HepG2 (cell line): ENCODE results near the gene RNASE7. TPM values are rescaled to one million over a fixed set of nuclear protein-coding genes. Genes with fewer than 3 reads are reported as not detected.
A peak's percentile ranks its signal among the peaks of the same experiment; 100 is the strongest.

Experiments
- BCL6 ChIP-seq: IDR thresholded peaks from 2 replicates; pipeline ENCODE4 v1.6.1; 2016; ENCODE audit warnings: missing genetic modification reagents, missing compliant biosample characterization
- ELF3 ChIP-seq: IDR thresholded peaks from 2 replicates; pipeline ENCODE4 v1.6.1; 2016; ENCODE audit warnings: missing genetic modification reagents, missing compliant biosample characterization
- GABPB1 ChIP-seq: IDR thresholded peaks from 2 replicates; pipeline ENCODE4 v1.6.1; 2016; ENCODE audit warnings: mild to moderate bottlenecking, missing genetic modification reagents, moderate library complexity, missing compliant biosample characterization
- HMGA1 ChIP-seq: sonication (generic); formaldehyde crosslinking; conservative IDR thresholded peaks from 2 replicates; pipeline ENCODE4 v1.4.0; 2020; ENCODE audit warnings: missing genetic modification reagents
- HOXA3 ChIP-seq: sonication (generic); formaldehyde crosslinking; IDR thresholded peaks from 2 replicates; pipeline ENCODE4 v1.5.0; 2020; ENCODE audit warnings: missing genetic modification reagents
- KIAA2018 ChIP-seq: sonication (generic); formaldehyde crosslinking; IDR thresholded peaks from 2 replicates; pipeline ENCODE4 v1.5.0; 2020; ENCODE audit warnings: mild to moderate bottlenecking, missing genetic modification reagents, borderline replicate concordance
- MIXL1 ChIP-seq: IDR thresholded peaks from 2 replicates; pipeline ENCODE4 v1.6.1; 2016
- NFE2L1 ChIP-seq: sonication (generic); formaldehyde crosslinking; IDR thresholded peaks from 2 replicates; pipeline ENCODE4 v1.4.0; 2020; ENCODE audit warnings: missing genetic modification reagents, mild to moderate bottlenecking, borderline replicate concordance
- PCBP2 ChIP-seq: fragments of 200-400 bp; formaldehyde crosslinking; optimal IDR thresholded peaks from 2 replicates; pipeline ENCODE3; 2018; ENCODE audit warnings: low read length, low read depth; ENCODE audit not compliant: poor library complexity, severe bottlenecking
- PPARG ChIP-seq: conservative IDR thresholded peaks from 2 replicates; pipeline ENCODE4 v1.6.1; 2016; ENCODE audit warnings: missing biosample characterization, missing genetic modification reagents
- RFXANK ChIP-seq: IDR thresholded peaks from 2 replicates; pipeline ENCODE4 v1.6.1; 2016
- SUZ12 ChIP-seq: fragments of 150-350 bp; IDR thresholded peaks from 2 replicates; pipeline ENCODE4 v1.6.1; 2014; ENCODE audit warnings: low read depth, low read length
- ZBTB42 ChIP-seq: sonication (generic); formaldehyde crosslinking; IDR thresholded peaks from 2 replicates; pipeline ENCODE4 v1.5.0; 2020; ENCODE audit warnings: mild to moderate bottlenecking, missing genetic modification reagents
- ZFP62 ChIP-seq: sonication (generic); formaldehyde crosslinking; IDR thresholded peaks from 2 replicates; pipeline ENCODE4 v1.4.0; 2020; ENCODE audit warnings: missing genetic modification reagents
- ZNF510 ChIP-seq: sonication (generic); formaldehyde crosslinking; IDR thresholded peaks from 2 replicates; pipeline ENCODE4 v1.4.0; 2020; ENCODE audit warnings: low read depth, mild to moderate bottlenecking, missing genetic modification reagents
- ZNF615 ChIP-seq: sonication (generic); formaldehyde crosslinking; IDR thresholded peaks from 2 replicates; pipeline ENCODE4 v1.5.0; 2020; ENCODE audit warnings: mild to moderate bottlenecking, missing genetic modification reagents, borderline replicate concordance
- ZNF761 ChIP-seq: sonication (generic); formaldehyde crosslinking; conservative IDR thresholded peaks from 2 replicates; pipeline ENCODE4 v1.4.0; 2020; ENCODE audit warnings: mild to moderate bottlenecking, missing genetic modification reagents
- ZNF839 ChIP-seq: sonication (generic); formaldehyde crosslinking; IDR thresholded peaks from 2 replicates; pipeline ENCODE4 v1.4.0; 2020; ENCODE audit warnings: missing genetic modification reagents, mild to moderate bottlenecking, borderline replicate concordance
- ZNF850 ChIP-seq: sonication (generic); formaldehyde crosslinking; conservative IDR thresholded peaks from 2 replicates; pipeline ENCODE4 v1.9.0; 2021; ENCODE audit warnings: mild to moderate bottlenecking, missing genetic modification reagents
- polyA plus RNA-seq, 8 experiments: library from polyadenylated mRNA; depleted of rRNA in 3 of 8; stranded (reverse) in 7 of 8; unstranded in 1 of 8; fragments of >200 nt; fragmentation: Illumina TruSeq in 4 of 8; extraction: Trizol in 4 of 8; gene quantifications; 2 replicates each; pipeline versions ENCODE4 v1.2.1 to v1.2.3, GENCODE V29; 2011 to 2016; ENCODE audit warnings: low read depth in 4 of 8, missing spikeins in 1 of 8, mixed read lengths in 1 of 8; ENCODE audit not compliant: insufficient read depth in 1 of 8
- total RNA-seq, 5 experiments: library from RNA; depleted of rRNA; stranded (reverse); fragments of >200 nt; fragmentation: Illumina TruSeq; extraction: Trizol; gene quantifications; 2 replicates each; pipeline ENCODE4 v1.2.3, GENCODE V29; 2016; ENCODE audit warnings: low read depth in 1 of 5
- TF ChIP-seq, protein P1 (sequence below): sonication (generic); formaldehyde crosslinking; IDR thresholded peaks from 2 replicates; pipeline ENCODE4 v1.5.0; 2020; ENCODE audit warnings: mild to moderate bottlenecking, missing genetic modification reagents, moderate library complexity
- TF ChIP-seq, protein P2 (sequence below): sonication (generic); formaldehyde crosslinking; IDR thresholded peaks from 2 replicates; pipeline ENCODE4 v1.5.0; 2020; ENCODE audit warnings: missing genetic modification reagents
- TF ChIP-seq, protein P3 (sequence below): sonication (generic); formaldehyde crosslinking; IDR thresholded peaks from 2 replicates; pipeline ENCODE4 v1.4.0; 2020; ENCODE audit warnings: mild to moderate bottlenecking, missing genetic modification reagents

The RNASE7 gene
- total and polyA plus RNA-seq, 2 of the 13 experiments (the other 11 are each of a cell fraction or from before 2014, with no cell fraction given): 0.04 TPM; not detected in 1

DNA sequence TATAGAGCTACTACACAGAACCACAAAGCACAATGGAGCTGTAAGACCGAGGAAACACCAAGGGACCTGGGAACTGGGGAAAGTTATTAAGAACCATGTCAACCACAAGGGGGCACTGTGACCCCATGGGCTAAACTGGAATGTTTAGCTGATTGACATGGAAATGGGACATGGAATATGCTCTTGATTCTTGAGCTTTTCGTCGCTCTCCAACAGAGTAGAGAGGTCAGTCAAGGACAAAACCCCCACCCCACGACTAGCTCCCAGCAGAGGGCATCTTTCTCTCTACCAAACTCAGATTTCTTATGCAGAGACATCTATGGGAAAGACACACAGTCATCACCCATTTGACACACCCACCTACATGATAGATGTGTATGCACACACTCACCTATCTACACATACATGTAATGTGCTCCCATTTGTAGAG is 27.4 kb upstream of the RNASE7 start (continued):
- TF ChIP-seq GABPB1 (CRISPR knock-in tag): no peak
- peak; percentile 54; the same call in 1 of the 2 replicates for TF ChIP-seq BCL6 (CRISPR knock-in tag)
- TF ChIP-seq PPARG: peak; percentile 64; the same call in 1 of the 2 replicates
- TF ChIP-seq HOXA3: peak; percentile 25; the same call in 1 of the 2 replicates
- peak; percentile 85 for TF ChIP-seq ELF3
- TF ChIP-seq ZNF761: no peak
- TF ChIP-seq, protein P1, sequence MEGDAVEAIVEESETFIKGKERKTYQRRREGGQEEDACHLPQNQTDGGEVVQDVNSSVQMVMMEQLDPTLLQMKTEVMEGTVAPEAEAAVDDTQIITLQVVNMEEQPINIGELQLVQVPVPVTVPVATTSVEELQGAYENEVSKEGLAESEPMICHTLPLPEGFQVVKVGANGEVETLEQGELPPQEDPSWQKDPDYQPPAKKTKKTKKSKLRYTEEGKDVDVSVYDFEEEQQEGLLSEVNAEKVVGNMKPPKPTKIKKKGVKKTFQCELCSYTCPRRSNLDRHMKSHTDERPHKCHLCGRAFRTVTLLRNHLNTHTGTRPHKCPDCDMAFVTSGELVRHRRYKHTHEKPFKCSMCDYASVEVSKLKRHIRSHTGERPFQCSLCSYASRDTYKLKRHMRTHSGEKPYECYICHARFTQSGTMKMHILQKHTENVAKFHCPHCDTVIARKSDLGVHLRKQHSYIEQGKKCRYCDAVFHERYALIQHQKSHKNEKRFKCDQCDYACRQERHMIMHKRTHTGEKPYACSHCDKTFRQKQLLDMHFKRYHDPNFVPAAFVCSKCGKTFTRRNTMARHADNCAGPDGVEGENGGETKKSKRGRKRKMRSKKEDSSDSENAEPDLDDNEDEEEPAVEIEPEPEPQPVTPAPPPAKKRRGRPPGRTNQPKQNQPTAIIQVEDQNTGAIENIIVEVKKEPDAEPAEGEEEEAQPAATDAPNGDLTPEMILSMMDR (CRISPR knock-in tag): peak; percentile 99
- TF ChIP-seq NFE2L1 (CRISPR knock-in tag): no peak
- no peak for TF ChIP-seq ZNF615 (CRISPR knock-in tag)
- TF ChIP-seq KIAA2018 (CRISPR knock-in tag): no peak
- TF ChIP-seq HMGA1: no peak
- TF ChIP-seq ZBTB42 (CRISPR knock-in tag): no peak
- no peak for TF ChIP-seq PCBP2
- no peak for TF ChIP-seq SUZ12
- TF ChIP-seq ZNF850 (CRISPR knock-in tag): no peak
- TF ChIP-seq ZNF839 (CRISPR knock-in tag): no peak
- TF ChIP-seq ZFP62 (CRISPR knock-in tag): no peak
- no peak for TF ChIP-seq ZNF510 (CRISPR knock-in tag)
- peak; percentile 93 for TF ChIP-seq MIXL1 (CRISPR knock-in tag)
- TF ChIP-seq RFXANK (CRISPR knock-in tag): no peak
- TF ChIP-seq, protein P2, sequence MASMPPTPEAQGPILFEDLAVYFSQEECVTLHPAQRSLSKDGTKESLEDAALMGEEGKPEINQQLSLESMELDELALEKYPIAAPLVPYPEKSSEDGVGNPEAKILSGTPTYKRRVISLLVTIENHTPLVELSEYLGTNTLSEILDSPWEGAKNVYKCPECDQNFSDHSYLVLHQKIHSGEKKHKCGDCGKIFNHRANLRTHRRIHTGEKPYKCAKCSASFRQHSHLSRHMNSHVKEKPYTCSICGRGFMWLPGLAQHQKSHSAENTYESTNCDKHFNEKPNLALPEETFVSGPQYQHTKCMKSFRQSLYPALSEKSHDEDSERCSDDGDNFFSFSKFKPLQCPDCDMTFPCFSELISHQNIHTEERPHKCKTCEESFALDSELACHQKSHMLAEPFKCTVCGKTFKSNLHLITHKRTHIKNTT (CRISPR knock-in tag): no peak
- TF ChIP-seq, protein P3, sequence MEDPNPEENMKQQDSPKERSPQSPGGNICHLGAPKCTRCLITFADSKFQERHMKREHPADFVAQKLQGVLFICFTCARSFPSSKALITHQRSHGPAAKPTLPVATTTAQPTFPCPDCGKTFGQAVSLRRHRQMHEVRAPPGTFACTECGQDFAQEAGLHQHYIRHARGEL (CRISPR knock-in tag): no peak
